GM23338 (cell line): ENCODE measurements around the gene ARID4B. TPM values are rescaled to one million over a fixed set of nuclear protein-coding genes. Genes with fewer than 3 reads are reported as not detected.

Source experiments
- ATAC-seq: fragments of 200-7000 bp; cut with Tn5 transposase; 3 replicates; pipeline ENCODE4 v1.9.1; 2020
- DNase-seq: peaks from one replicate; pipeline ENCODE4 v3.0.0-alpha.2; 2015; ENCODE audit warnings: low spot score
- H2AFZ ChIP-seq: fragments of 200-600 bp; sonication (generic); 2 replicates; pipeline ENCODE4 v1.8.0; 2016; ENCODE audit warnings: antibody characterized with exemption, mild to moderate bottlenecking, moderate library complexity
- H3F3A ChIP-seq: fragments of 200-600 bp; sonication (generic); replicated peaks from 2 replicates; pipeline ENCODE4 v1.8.0; 2017; ENCODE audit warnings: antibody characterized with exemption, mixed run types, low read depth
- H3K27ac ChIP-seq: fragments of 200-600 bp; sonication (generic); 2 replicates; pipeline ENCODE4 v1.6.1; 2016; ENCODE audit warnings: low read depth
- H3K27me3 ChIP-seq: fragments of 200-600 bp; sonication (generic); 2 replicates; pipeline ENCODE4 v1.8.0; 2016; ENCODE audit warnings: mild to moderate bottlenecking, mixed run types, moderate library complexity; ENCODE audit not compliant: insufficient read depth
- H3K36me3 ChIP-seq: fragments of 200-600 bp; sonication (generic); 2 replicates; pipeline ENCODE4 v1.8.0; 2016; ENCODE audit warnings: mild to moderate bottlenecking; ENCODE audit not compliant: insufficient read depth
- H3K4me1 ChIP-seq: fragments of 200-600 bp; sonication (generic); 2 replicates; pipeline ENCODE4 v1.8.0; 2016; ENCODE audit warnings: mild to moderate bottlenecking, moderate library complexity; ENCODE audit not compliant: insufficient read depth
- H3K4me2 ChIP-seq: fragments of 200-600 bp; sonication (generic); 2 replicates; pipeline ENCODE4 v1.7.1; 2017; ENCODE audit warnings: mixed run types
- H3K4me3 ChIP-seq: fragments of 200-600 bp; sonication (generic); 2 replicates; pipeline ENCODE4 v1.6.1; 2016; ENCODE audit warnings: mixed run types
- H3K79me2 ChIP-seq: fragments of 200-600 bp; sonication (generic); replicated peaks from 2 replicates; pipeline ENCODE4 v1.8.0; 2017; ENCODE audit warnings: mild to moderate bottlenecking; ENCODE audit not compliant: insufficient read depth
- H3K9me2 ChIP-seq: fragments of 200-600 bp; sonication (generic); 2 replicates; pipeline ENCODE4 v1.8.0; 2017; ENCODE audit not compliant: insufficient read depth
- H4K20me1 ChIP-seq: fragments of 200-600 bp; sonication (generic); replicated peaks from 2 replicates; pipeline ENCODE4 v1.8.0; 2017; ENCODE audit warnings: mild to moderate bottlenecking; ENCODE audit not compliant: insufficient read depth
- H3K27ac Mint-ChIP-seq: 2 replicates; pipeline ENCODE4 v1.8.0; 2020; ENCODE audit warnings: inconsistent platforms, mild to moderate bottlenecking, moderate library complexity, mixed read lengths
- H3K27me3 Mint-ChIP-seq: 3 replicates; pipeline ENCODE4 v1.8.0; 2022; ENCODE audit warnings: low read depth, mild to moderate bottlenecking, moderate library complexity, mixed read lengths, inconsistent platforms; ENCODE audit not compliant: insufficient read depth, poor library complexity
- H3K36me3 Mint-ChIP-seq: 3 replicates; pipeline ENCODE4 v1.8.0; 2021; ENCODE audit warnings: low read depth, mild to moderate bottlenecking, inconsistent platforms, moderate library complexity, mixed read lengths
- H3K4me1 Mint-ChIP-seq: 3 replicates; pipeline ENCODE4 v1.8.0; 2020; ENCODE audit warnings: mild to moderate bottlenecking, inconsistent platforms, mixed read lengths
- H3K4me3 Mint-ChIP-seq: 3 replicates; pipeline ENCODE4 v1.8.0; 2021; ENCODE audit warnings: moderate library complexity, mild to moderate bottlenecking, inconsistent platforms, mixed read lengths
- H3K9me3 Mint-ChIP-seq: 3 replicates; pipeline ENCODE4 v1.8.0; 2020; ENCODE audit warnings: moderate library complexity, mild to moderate bottlenecking, inconsistent platforms, mixed read lengths
- CREB1 ChIP-seq: fragments of 250-450 bp; sonication (Bioruptor Pico); IDR thresholded peaks from 2 replicates; pipeline ENCODE4 v1.5.0; 2020; ENCODE audit warnings: low read depth, mild to moderate bottlenecking, moderate library complexity
- CTCF ChIP-seq, 2 experiments: fragments of 200-600 bp in 1 of 2; sonication (generic) in 1 of 2; conservative IDR thresholded peaks; 2 replicates each; pipeline versions ENCODE4 v1.5.1 to v1.6.1; 2016 to 2017; ENCODE audit warnings: antibody characterized with exemption in 2 of 2, low read depth in 2 of 2, mild to moderate bottlenecking in 2 of 2, moderate library complexity in 1 of 2
- ETS1 ChIP-seq: IDR thresholded peaks from 2 replicates; pipeline ENCODE4 v1.6.1; 2016; ENCODE audit warnings: antibody characterized with exemption
- EZH2 ChIP-seq: fragments of 200-600 bp; sonication (generic); IDR thresholded peaks from one replicate; pipeline ENCODE4 v1.8.0; 2017; ENCODE audit warnings: antibody characterized with exemption, mild to moderate bottlenecking, low read depth; ENCODE audit not compliant: unreplicated experiment
- EZH2phosphoT487 ChIP-seq: fragments of 200-600 bp; sonication (generic); IDR thresholded peaks from one replicate; pipeline ENCODE4 v1.8.1; 2018; ENCODE audit warnings: antibody characterized with exemption; ENCODE audit not compliant: unreplicated experiment
- JUNB ChIP-seq: IDR thresholded peaks from one replicate; pipeline ENCODE4 v1.6.1; 2016; ENCODE audit warnings: antibody characterized with exemption; ENCODE audit not compliant: unreplicated experiment
- NANOG ChIP-seq: IDR thresholded peaks from 2 replicates; pipeline ENCODE4 v1.6.1; 2016; ENCODE audit warnings: antibody characterized with exemption, borderline replicate concordance
- POLR2AphosphoS5 ChIP-seq: IDR thresholded peaks from 2 replicates; pipeline ENCODE4 v1.6.1; 2016; ENCODE audit warnings: antibody characterized with exemption, low read depth
- REST ChIP-seq: IDR thresholded peaks from one replicate; pipeline ENCODE4 v1.6.1; 2018; ENCODE audit warnings: antibody characterized with exemption; ENCODE audit not compliant: unreplicated experiment
- STAT1 ChIP-seq: IDR thresholded peaks from one replicate; pipeline ENCODE4 v1.6.1; 2016; ENCODE audit warnings: antibody characterized with exemption; ENCODE audit not compliant: unreplicated experiment
- ZNF114 ChIP-seq: fragments of 250-450 bp; sonication (Bioruptor Pico); IDR thresholded peaks from 2 replicates; pipeline ENCODE4 v1.5.0; 2020; ENCODE audit warnings: mild to moderate bottlenecking, moderate library complexity
- ZNF331 ChIP-seq: fragments of 250-450 bp; sonication (Bioruptor Pico); IDR thresholded peaks from 2 replicates; pipeline ENCODE4 v1.5.0; 2020; ENCODE audit warnings: low read depth, mild to moderate bottlenecking, moderate library complexity
- ZNF462 ChIP-seq: fragments of 250-450 bp; sonication (Bioruptor Pico); IDR thresholded peaks from 2 replicates; pipeline ENCODE4 v1.5.0; 2020; ENCODE audit warnings: mild to moderate bottlenecking, moderate library complexity
- polyA plus RNA-seq: library from polyadenylated mRNA; unstranded; fragments of >200 nt; fragmentation: Nextera tagmentation; extraction: Ambion mirVana; gene quantifications from 2 replicates; pipeline ENCODE4 v1.2.1, GENCODE V29; 2016
- total RNA-seq: library from RNA; depleted of rRNA; stranded (reverse); fragments of >200 nt; shearing (Covaris generic); gene quantifications from 2 replicates; pipeline ENCODE4 v1.2.3, GENCODE V29; 2014

ARID4B gene
- total and polyA plus RNA-seq, 2 experiments from 2014 or later: 25.1 to 59.8 TPM

GRCh38 chr1:235124665-235125064 is 203.3 kb downstream of the ARID4B start:
- H3K79me2 ChIP-seq: peaks cover 90% of the 10 kb centered on the region
- 0 out of 2 replicates have a peak overlapping the region, but pooled peaks have one; percentile 61 for H3K27ac Mint-ChIP-seq
- no peaks in the 10 kb centered on the region; the same call in 2 of the 3 replicates for H3K9me3 Mint-ChIP-seq
- no peak for DNase-seq
- H3K4me2 ChIP-seq: peak overlapping the region; percentile 56; the same call in 1 of the 2 replicates
- no peak for ATAC-seq
- no peak for TF ChIP-seq CTCF (conservative IDR thresholded peaks at IDR 0.05; ENCODE audit: low read depth in 2 of 2)
- no peak for TF ChIP-seq ETS1
- no peak for TF ChIP-seq JUNB
- no peak for TF ChIP-seq ZNF331
- TF ChIP-seq POLR2AphosphoS5: no peak
- no peak for TF ChIP-seq REST
- TF ChIP-seq NANOG: no peak
- no peak for TF ChIP-seq ZNF114 (CRISPR knock-in tag)
- TF ChIP-seq STAT1: no peak
- TF ChIP-seq EZH2: no peak
- TF ChIP-seq CREB1: no peak
- no peak for TF ChIP-seq ZNF462 (CRISPR knock-in tag)
- no peak for TF ChIP-seq EZH2phosphoT487
- H3K4me1 ChIP-seq: peaks cover 24% of the 10 kb centered on the region
- H3K36me3 Mint-ChIP-seq: peaks cover 74% of the 10 kb centered on the region
- no peaks in the 10 kb centered on the region for H3K9me2 ChIP-seq
- peak overlapping the region; percentile 14; the same call in 1 of the 2 replicates for H3K27ac ChIP-seq
- peaks cover 56% of the 10 kb centered on the region for H4K20me1 ChIP-seq
- peaks cover 16% of the 10 kb centered on the region; the same call in 2 of the 3 replicates for H3K4me1 Mint-ChIP-seq
- no peaks in the 10 kb centered on the region; the same call in 1 of the 2 replicates for H3F3A ChIP-seq
- H3K4me3 Mint-ChIP-seq: peak overlapping the region; percentile 45; the same call in 1 of the 3 replicates
- no peaks in the 10 kb centered on the region for H3K27me3 ChIP-seq
- H3K4me3 ChIP-seq: 0 out of 2 replicates have a peak overlapping the region, but pooled peaks have one; percentile 22
- no peak overlapping the region for H2AFZ ChIP-seq
- H3K36me3 ChIP-seq: peaks cover 52% of the 10 kb centered on the region
- peaks cover 14% of the 10 kb centered on the region for H3K27me3 Mint-ChIP-seq
